K562 (cell line): ENCODE data around the gene RIT2. TPM values are rescaled to one million over a fixed set of nuclear protein-coding genes. Genes with fewer than 3 reads are reported as not detected.

Source experiments
- ATAC-seq: fragments of 200-7000 bp; cut with Tn5 transposase; 3 replicates; pipeline ENCODE4 v1.9.1; 2020; ENCODE audit warnings: moderate library complexity
- BruUV-seq: library from RNA; stranded (reverse); fragments of 400-500 nt; replicated peaks from 2 replicates; lab custom pipeline; 2021; lab: Mats Ljungman, UMichigan
- CTCF ChIA-PET: fragments of 300-600 bp; formaldehyde crosslinking; extraction: SDS; loops from one replicate; lab custom pipeline; 2021; ENCODE audit warnings: low intra/inter-chr PET ratio; lab: Yijun Ruan, JAX
- POLR2A ChIA-PET: fragments of 300-600, 350-650 bp; sonication (Branson Sonifier 250); formaldehyde crosslinking; extraction: SDS; loops from one replicate; lab custom pipeline; 2021; ENCODE audit warnings: antibody characterized with exemption, inconsistent platforms; lab: Yijun Ruan, JAX
- DNase-seq, 4 experiments: peaks; one replicate each; pipeline versions ENCODE4 v3.0.0 to v3.0.0-alpha.2; 2011 to 2018; ENCODE audit warnings: low spot score in 3 of 4, mixed read lengths in 3 of 4; ENCODE audit errors: extremely low read depth in 1 of 4
- FAIRE-seq: peaks from 2 replicates; lab custom pipeline; 2011; peaks lifted over from hg19 to GRCh38; lab: Jason Lieb, UNC
- H2AFZ ChIP-seq: 2 replicates; pipeline ENCODE4 v1.6.0; 2011; ENCODE audit warnings: low read depth, low read length, control low read depth, inconsistent platforms
- H3K27ac ChIP-seq: fragments of 200-600 bp; 3 replicates; pipeline ENCODE4 v1.8.0; 2011; ENCODE audit warnings: low read depth, mild to moderate bottlenecking, control low read depth, inconsistent platforms, low read length, moderate library complexity, mixed read lengths; ENCODE audit errors: extremely low read depth
- H3K27me3 ChIP-seq, 2 experiments: fragments of 300-600 bp in 1 of 2; 2 replicates in 1 of 2; 3 replicates in 1 of 2; pipeline versions ENCODE4 v1.6.0 to v1.8.0; 2011; ENCODE audit warnings: inconsistent platforms in 2 of 2, low read length in 2 of 2, mild to moderate bottlenecking in 1 of 2, mixed read lengths in 1 of 2, moderate library complexity in 1 of 2; ENCODE audit not compliant: control insufficient read depth in 2 of 2, insufficient read depth in 2 of 2
- H3K36me3 ChIP-seq: fragments of 300-600 bp; 3 replicates; pipeline ENCODE4 v1.8.0; 2011; ENCODE audit warnings: mild to moderate bottlenecking, low read length, inconsistent platforms; ENCODE audit not compliant: control insufficient read depth, insufficient read depth
- H3K4me1 ChIP-seq, 2 experiments: fragments of 200-600 bp in 1 of 2; replicated peaks in 1 of 2; 2 replicates in 1 of 2; 3 replicates in 1 of 2; pipeline versions ENCODE4 v1.5.1 to v1.8.0; 2011; ENCODE audit warnings: inconsistent platforms in 2 of 2, low read length in 2 of 2, mild to moderate bottlenecking in 1 of 2, mixed read lengths in 1 of 2, moderate library complexity in 1 of 2; ENCODE audit not compliant: control insufficient read depth in 2 of 2, insufficient read depth in 2 of 2
- H3K4me2 ChIP-seq: 2 replicates; pipeline ENCODE4 v1.6.1; 2011; ENCODE audit warnings: low read length, control low read depth, inconsistent platforms, mixed read lengths; ENCODE audit not compliant: insufficient read depth
- H3K4me3 ChIP-seq: fragments of 200-600 bp; sonication (generic), shearing (Covaris generic); 2 replicates; pipeline ENCODE4 v1.5.1; 2016; ENCODE audit warnings: control low read depth, inconsistent platforms
- H3K79me2 ChIP-seq: fragments of 200-600 bp; 3 replicates; pipeline ENCODE4 v1.8.0; 2011; ENCODE audit warnings: low read length, inconsistent platforms; ENCODE audit not compliant: control insufficient read depth, insufficient read depth
- H3K9ac ChIP-seq, 2 experiments: 2 replicates each; pipeline versions ENCODE4 v1.6.0 to v1.6.1; 2011; ENCODE audit warnings: low read depth in 2 of 2, low read length in 2 of 2, control low read depth in 1 of 2, inconsistent platforms in 1 of 2, mild to moderate bottlenecking in 1 of 2, mixed read lengths in 1 of 2; ENCODE audit not compliant: insufficient read depth in 1 of 2
- H3K9me1 ChIP-seq: one replicate; pipeline ENCODE4 v1.6.0; 2011; ENCODE audit warnings: inconsistent platforms, mild to moderate bottlenecking, low read length, moderate library complexity; ENCODE audit not compliant: control insufficient read depth, insufficient read depth
- H3K9me3 ChIP-seq: replicated peaks from 2 replicates; pipeline ENCODE4 v1.5.1; 2011; ENCODE audit warnings: low read depth, low read length, inconsistent platforms; ENCODE audit not compliant: control insufficient read depth, insufficient read depth
- H4K20me1 ChIP-seq: replicated peaks from 2 replicates; pipeline ENCODE4 v1.6.1; 2011; ENCODE audit warnings: low read length, inconsistent platforms, mixed read lengths; ENCODE audit not compliant: control insufficient read depth, insufficient read depth
- BRD4 ChIP-seq: fragments of 200-600 bp; sonication (generic); IDR thresholded peaks from 2 replicates; pipeline ENCODE4 v1.6.1; 2017; ENCODE audit warnings: inconsistent platforms
- BRD9 ChIP-seq: fragments of 450-650 bp; IDR thresholded peaks from 2 replicates; pipeline ENCODE4 v1.6.1; 2018; ENCODE audit warnings: low read depth; ENCODE audit not compliant: partially characterized antibody
- CBX8 ChIP-seq: fragments of 200-600 bp; sonication (generic); IDR thresholded peaks from 2 replicates; pipeline ENCODE4 v1.6.1; 2012; ENCODE audit warnings: borderline replicate concordance, mixed run types, low read depth, mild to moderate bottlenecking, moderate library complexity, mixed read lengths, low read length, control low read depth, inconsistent platforms; ENCODE audit not compliant: poor library complexity, severe bottlenecking; ENCODE audit errors: extremely low read depth
- CREB5 ChIP-seq: fragments of 250-450 bp; sonication (Bioruptor Pico); IDR thresholded peaks from 2 replicates; pipeline ENCODE4 v1.5.0; 2020; ENCODE audit warnings: mild to moderate bottlenecking
- DACH1 ChIP-seq: fragments of 450-650 bp; IDR thresholded peaks from 2 replicates; pipeline ENCODE4 v1.6.1; 2018; ENCODE audit not compliant: partially characterized antibody
- HNRNPUL1 ChIP-seq: fragments of 200-400 bp; formaldehyde crosslinking; IDR thresholded peaks from 2 replicates; pipeline ENCODE4 v1.6.1; 2017; ENCODE audit warnings: low read length
- ID3 ChIP-seq, 2 experiments: fragments of 250-450 bp in 1 of 2; fragments of 450-650 bp in 1 of 2; sonication (Bioruptor Pico) in 1 of 2; IDR thresholded peaks; 2 replicates each; pipeline versions ENCODE4 v1.6.1 to v1.8.0; 2016 to 2021; ENCODE audit warnings: mild to moderate bottlenecking in 2 of 2, moderate library complexity in 2 of 2, missing compliant biosample characterization in 1 of 2, missing genetic modification characterization in 1 of 2
- JUND ChIP-seq, 2 experiments: IDR thresholded peaks; 2 replicates in 1 of 2; 3 replicates in 1 of 2; pipeline ENCODE4 v1.6.1; 2011; ENCODE audit warnings: borderline replicate concordance in 2 of 2, low read depth in 2 of 2, low read length in 2 of 2, improper control_type of control experiment in 1 of 2, missing biosample characterization in 1 of 2, missing genetic modification characterization in 1 of 2, missing genetic modification reagents in 1 of 2
- L3MBTL2 ChIP-seq: fragments of 450-650 bp; IDR thresholded peaks from 2 replicates; pipeline ENCODE4 v1.6.1; 2016; ENCODE audit warnings: mild to moderate bottlenecking, moderate library complexity
- MCM3 ChIP-seq: fragments of 450-650 bp; IDR thresholded peaks from 2 replicates; pipeline ENCODE4 v1.6.1; 2016
- NR2C1 ChIP-seq, 2 experiments: fragments of 450-650 bp; IDR thresholded peaks; 2 replicates each; pipeline ENCODE4 v1.6.1; 2017; ENCODE audit warnings: mild to moderate bottlenecking in 2 of 2, antibody characterized with exemption in 1 of 2, inconsistent platforms in 1 of 2, missing compliant biosample characterization in 1 of 2, missing genetic modification characterization in 1 of 2
- STAT6 ChIP-seq: sonication (generic); formaldehyde crosslinking; IDR thresholded peaks from 2 replicates; pipeline ENCODE4 v1.8.1; 2023; ENCODE audit warnings: mild to moderate bottlenecking, missing genetic modification reagents
- ZEB2 ChIP-seq: fragments of 450-650 bp; IDR thresholded peaks from 2 replicates; pipeline ENCODE4 v1.6.1; 2016
- ZNF143 ChIP-seq: sonication (generic); formaldehyde crosslinking; IDR thresholded peaks from 2 replicates; pipeline ENCODE4 v1.9.0; 2022; ENCODE audit warnings: mild to moderate bottlenecking, missing genetic modification reagents
- ZNF57 ChIP-seq: fragments of 450-650 bp; formaldehyde crosslinking; IDR thresholded peaks from 2 replicates; pipeline ENCODE4 v1.4.0; 2020; ENCODE audit warnings: mild to moderate bottlenecking, moderate library complexity
- WGBS: fragments of 100-300 bp; shearing (Covaris generic); methylation state at CpG from one replicate; pipeline ENCODE4 v1.1.6; 2016; ENCODE audit warnings: low coverage, mixed read lengths; ENCODE audit not compliant: insufficient coverage; ENCODE audit errors: missing lambda C conversion rate; 5-methylcytosine and 5-hydroxymethylcytosine counted together
- in situ Hi-C: fragments of 300-500 bp; cut with MboI; formaldehyde crosslinking; loops from 4 replicates; pipeline ENCODE4 v1.15.0; 2018; ENCODE audit warnings: inconsistent platforms, mixed read lengths
- intact Hi-C: fragments of 100-400 bp; cut with micrococcal nuclease; formaldehyde crosslinking; loops from 2 replicates; pipeline ENCODE4 v1.14.2; 2022
- polyA plus RNA-seq, 8 experiments: library from polyadenylated mRNA; depleted of rRNA in 4 of 8; stranded (reverse) in 5 of 8; unstranded in 3 of 8; fragments of >200 nt; fragmentation: Nextera tagmentation in 2 of 8; fragmentation: Illumina TruSeq in 1 of 8; extraction: Ambion mirVana in 2 of 8; extraction: Trizol in 1 of 8; gene quantifications; 2 replicates each; pipeline versions ENCODE4 v1.2.1 to v1.2.3, GENCODE V29; 2011 to 2014; ENCODE audit warnings: inconsistent platforms in 1 of 8, missing spikeins in 1 of 8
- total RNA-seq, 7 experiments: library from RNA; depleted of rRNA in 6 of 7; stranded (reverse); fragments of >200 nt in 6 of 7; fragmentation: Illumina TruSeq in 2 of 7; extraction: Trizol in 2 of 7; gene quantifications; 2 replicates each; pipeline versions ENCODE4 v1.2.1 to v1.2.3, GENCODE V29; 2011 to 2021; ENCODE audit warnings: low replicate concordance in 1 of 7

Gene RIT2
- total and polyA plus RNA-seq, 9 of the 15 experiments (the other 6 are each of a cell fraction or from before 2014, with no cell fraction given) = not detected

GRCh38 chr18:42828881-42829280 is 286.6 kb downstream of the RIT2 start:
- no peak for FAIRE-seq
- H3K4me1 ChIP-seq = no peaks in the 10 kb centered on the region
- CTCF ChIA-PET = no interaction called here
- H4K20me1 ChIP-seq = no peaks in the 10 kb centered on the region
- H3K4me3 ChIP-seq = no peak overlapping the region
- TF ChIP-seq CREB5 (CRISPR knock-in tag) (no peak), BRD9 (no peak), ZNF143 (CRISPR knock-in tag) (no peak), CBX8 (no peak), BRD4 (no peak), ZNF57 (no peak), HNRNPUL1 (no peak), ID3 (CRISPR knock-in tag; IDR thresholded peaks at IDR 0.05) (no peak), ID3 (tag; IDR thresholded peaks at IDR 0.05) (no peak), JUND (IDR thresholded peaks at IDR 0.05; ENCODE audit: borderline replicate concordance, low read depth, low read length) (no peak), JUND (tag; IDR thresholded peaks at IDR 0.05; ENCODE audit: borderline replicate concordance, low read depth, low read length) (no peak), STAT6 (no peak), DACH1 (no peak), NR2C1 (IDR thresholded peaks at IDR 0.05) (no peak), NR2C1 (tag; IDR thresholded peaks at IDR 0.05) (no peak), L3MBTL2 (no peak), MCM3 (no peak), ZEB2 (no peak)
- in situ Hi-C loops (no loop called here), intact Hi-C loops (no loop called here)
- 0% methylated on average over 1 of the region's 1 CpG for WGBS
- no peaks in the 10 kb centered on the region for H3K27me3 ChIP-seq
- H3K36me3 ChIP-seq = no peaks in the 10 kb centered on the region
- H3K9me3 ChIP-seq = no peaks in the 10 kb centered on the region
- POLR2A ChIA-PET = no interaction called here
- no peak for DNase-seq
- no peak for ATAC-seq
- no peaks in the 10 kb centered on the region for H3K79me2 ChIP-seq
- H3K9ac ChIP-seq = no peak overlapping the region
- H3K27ac ChIP-seq = no peak overlapping the region
- H3K4me2 ChIP-seq = no peak overlapping the region
- no TSS peak for BruUV-seq
- no peak overlapping the region for H2AFZ ChIP-seq
- no peaks in the 10 kb centered on the region for H3K9me1 ChIP-seq
